ENCODE results near the gene RTCB. TPM values are rescaled to one million over a fixed set of nuclear protein-coding genes. Genes with fewer than 3 reads are reported as not detected.

Gene RTCB
- total RNA-seq (2014; rRNA removed; shearing (Covaris generic)): 86.6 and 101 TPM in 2 replicates
- 77.3 and 84.6 TPM in 2 replicates for polyA plus RNA-seq (2015; cell fraction: cytosol; rRNA removed)
- 104 and 110 TPM in 2 replicates for polyA plus RNA-seq (2015; cell fraction: nucleus; rRNA removed)

DNA sequence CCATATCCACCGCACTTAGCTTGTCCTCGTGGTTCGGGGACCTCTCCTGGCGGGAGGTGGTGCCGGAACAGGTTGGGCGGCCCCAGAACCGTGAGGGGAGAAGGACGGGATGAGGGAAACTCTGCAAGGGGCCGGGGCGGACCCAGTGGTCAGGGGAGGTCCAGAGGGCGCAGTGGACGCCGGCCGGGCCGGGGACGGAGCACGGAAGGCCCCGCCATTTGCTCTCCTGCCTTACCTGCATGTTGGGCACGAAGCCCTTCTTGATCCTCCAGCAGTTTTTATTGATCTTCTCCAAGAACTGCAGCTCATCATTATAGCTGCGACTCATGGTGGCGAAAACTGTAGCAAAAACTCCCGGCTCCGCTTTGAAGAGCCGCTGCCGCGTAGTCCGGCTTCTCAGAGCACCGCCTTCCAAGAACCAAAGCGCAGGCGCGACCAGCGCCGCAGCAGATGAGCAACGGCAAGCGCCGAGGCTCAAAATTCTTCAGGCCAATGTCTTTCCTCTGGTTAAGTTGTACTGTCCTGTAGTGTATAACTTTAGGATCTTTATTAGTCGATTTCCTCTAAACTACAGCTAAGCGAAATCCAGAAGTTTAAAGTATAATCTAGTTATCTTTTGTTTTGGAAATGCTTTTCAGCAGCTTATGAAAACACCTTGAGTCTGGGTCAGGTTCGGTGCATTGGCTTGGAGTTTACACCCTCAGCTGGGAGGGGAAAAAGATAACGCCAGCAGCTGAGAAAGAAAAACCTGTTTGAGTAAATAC lies at the start of gene RTCB:
Gene RTCB, minus strand, starts transcription at position 419 of the 764 bp plus-strand sequence. Its CDS starts 91 bp downstream, at position 328.
- DNase-seq (ENCODE audit: low read depth): peak; percentile 82

GRCh38 chr22:32457031-32457430 lies 45.0 kb upstream of the RTCB start:
- DNase-seq (ENCODE audit: low read depth): peak; percentile 53

DNA sequence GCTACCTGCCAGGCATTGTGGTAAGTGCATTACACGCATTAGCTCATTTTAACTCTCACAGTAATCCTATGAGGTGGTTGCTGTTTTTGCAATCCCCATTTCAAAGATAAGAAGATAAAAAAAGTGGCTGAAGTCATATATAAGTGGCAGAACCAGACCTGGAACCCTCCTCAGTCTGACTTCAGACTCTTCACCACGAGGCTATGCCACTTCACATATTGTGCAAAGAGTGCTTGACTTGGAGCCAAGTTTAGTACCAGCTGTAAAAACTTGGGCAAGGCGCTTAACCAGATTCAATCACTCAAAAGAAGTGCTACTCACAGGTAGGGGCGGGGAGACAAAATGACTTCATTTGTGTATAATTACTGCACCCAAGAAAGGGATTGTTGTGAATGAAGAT lies 36.9 kb upstream of the RTCB start:
- no peak for DNase-seq (ENCODE audit: low read depth)

GRCh38 chr22:32446321-32446720 lies 34.3 kb upstream of the RTCB start:
- peak; percentile 44 for DNase-seq (ENCODE audit: low read depth)

- DNase-seq (ENCODE audit: low read depth): peak; percentile 33
These were observed 32.0 kb upstream of the RTCB start for GRCh38 chr22:32444068-32444467.

GRCh38 chr22:32430352-32430751 lies 18.3 kb upstream of the RTCB start:
- no peak for DNase-seq (ENCODE audit: low read depth)

- no peak for DNase-seq (ENCODE audit: low read depth)
These were observed 14.8 kb upstream of the RTCB start for GRCh38 chr22:32426881-32427280.

DNA sequence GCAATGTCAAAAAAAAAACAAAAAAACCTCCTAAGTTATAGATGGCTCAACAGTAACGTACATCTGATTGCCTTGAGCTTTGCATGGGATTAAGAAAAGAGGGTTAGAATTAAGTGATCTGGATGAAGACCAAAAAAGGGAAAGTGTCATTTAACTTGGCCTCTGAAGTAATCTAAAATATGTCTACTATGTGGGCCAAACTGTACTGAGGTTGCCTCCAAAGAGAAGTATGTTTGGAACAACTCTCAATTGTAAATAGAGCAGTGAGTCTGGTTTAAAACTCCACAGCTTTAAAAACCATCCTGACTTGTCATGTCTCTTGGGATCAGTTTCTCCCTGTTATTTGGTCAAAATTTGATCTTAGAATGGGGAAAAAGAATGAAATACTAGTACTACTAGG lies 11.6 kb upstream of the RTCB start:
- no peak for DNase-seq (ENCODE audit: low read depth)

GRCh38 chr22:32422062-32422461 lies 10.0 kb upstream of the RTCB start:
- no peak for DNase-seq (ENCODE audit: low read depth)

GRCh38 chr22:32421484-32421883 lies 9.4 kb upstream of the RTCB start:
- DNase-seq (ENCODE audit: low read depth): no peak

- DNase-seq (ENCODE audit: low read depth): no peak
These were observed 5.9 kb upstream of the RTCB start for GRCh38 chr22:32417906-32418305.

DNA sequence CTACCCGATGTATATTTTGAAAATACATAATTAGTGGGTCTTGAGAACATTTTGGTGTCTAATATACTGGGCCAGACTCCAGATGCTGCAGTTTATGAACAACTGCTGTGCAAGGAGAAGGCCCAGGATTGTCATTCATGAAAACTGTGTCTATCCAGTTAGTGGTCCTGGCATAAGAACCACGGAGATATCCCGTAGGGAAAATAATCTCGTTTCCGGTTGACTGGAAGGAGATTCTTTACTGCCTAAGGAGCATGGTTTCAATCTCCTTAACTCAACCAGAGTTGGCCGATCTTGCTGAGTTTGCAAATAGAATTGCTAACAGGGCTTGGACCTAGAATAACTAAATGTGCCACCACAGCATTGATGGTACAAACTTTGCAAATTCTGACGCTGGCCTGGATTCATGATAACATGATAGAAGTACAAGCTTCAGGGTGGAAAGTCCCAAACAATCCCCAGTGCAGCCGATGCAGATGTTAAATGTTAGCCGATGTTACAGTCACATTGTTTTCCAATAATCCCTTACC lies 4.6 kb upstream of the RTCB start:
- no peak for DNase-seq (ENCODE audit: low read depth)

DNA sequence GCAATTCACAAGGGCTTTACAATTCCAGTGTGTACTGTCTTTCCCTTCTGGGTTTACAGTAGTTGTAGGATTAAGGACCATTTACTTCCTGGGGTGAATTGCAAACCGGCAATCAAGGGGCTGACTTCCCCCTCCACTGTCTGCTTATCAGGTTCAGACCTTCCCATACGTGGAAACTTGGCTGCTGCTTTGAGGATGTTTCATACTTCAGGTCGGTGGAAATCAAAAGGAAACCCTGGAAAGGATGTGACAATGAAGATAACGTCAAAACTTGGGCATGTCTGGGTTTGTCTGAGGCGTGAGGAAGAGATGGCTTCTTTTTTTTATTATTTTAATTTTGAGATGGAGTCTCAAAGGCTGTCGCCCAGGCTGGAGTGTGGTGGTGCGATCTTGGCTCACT lies 2.1 kb upstream of the RTCB start:
- DNase-seq (ENCODE audit: low read depth): no peak

DNA sequence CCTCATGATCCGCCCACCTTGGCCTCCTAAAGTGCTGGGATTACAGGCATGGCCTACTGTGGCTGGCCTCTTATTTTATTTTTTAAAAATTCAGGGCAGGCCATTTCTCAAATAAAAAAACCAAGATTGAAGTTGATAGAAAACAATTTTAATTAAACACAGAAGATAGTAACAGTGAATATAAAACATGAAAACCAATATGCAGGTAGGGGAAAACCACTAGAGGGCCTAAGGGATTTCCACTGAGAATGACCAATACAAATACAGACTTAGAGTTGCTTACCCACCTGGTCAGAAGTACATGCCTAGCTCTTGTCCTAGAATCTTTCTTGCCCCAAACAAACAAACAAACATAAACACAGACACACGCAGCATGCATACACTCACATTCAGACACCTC lies 1.7 kb upstream of the RTCB start:
- no peak for DNase-seq (ENCODE audit: low read depth)

DNA sequence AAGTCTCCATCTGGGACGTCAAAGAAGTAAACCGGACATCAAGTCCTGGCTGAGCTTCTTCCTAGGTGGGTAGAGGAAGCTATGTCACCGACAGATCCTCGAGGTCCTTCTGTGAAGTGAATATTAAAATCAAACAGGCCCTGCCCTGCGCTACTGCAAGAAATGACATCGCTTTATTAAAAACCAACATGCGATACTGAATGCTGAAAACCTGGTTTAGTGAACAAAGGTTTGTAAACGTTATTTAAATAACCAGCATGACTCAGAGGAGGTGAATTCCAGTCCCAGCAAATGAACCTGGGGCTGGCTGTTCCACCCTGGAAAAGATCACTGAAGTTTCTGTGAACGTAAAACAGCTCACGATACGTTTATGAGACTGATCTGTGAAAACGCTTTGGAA lies 645 bp downstream of the RTCB start:
- DNase-seq (ENCODE audit: low read depth): no peak

- DNase-seq (ENCODE audit: low read depth): peak; percentile 2
These were observed 1.6 kb downstream of the RTCB start for GRCh38 chr22:32410459-32410858.

GRCh38 chr22:32409977-32410376 lies 2.1 kb downstream of the RTCB start:
- DNase-seq (ENCODE audit: low read depth): no peak

GRCh38 chr22:32407936-32408335 lies 4.1 kb downstream of the RTCB start:
- DNase-seq (ENCODE audit: low read depth): no peak

DNA sequence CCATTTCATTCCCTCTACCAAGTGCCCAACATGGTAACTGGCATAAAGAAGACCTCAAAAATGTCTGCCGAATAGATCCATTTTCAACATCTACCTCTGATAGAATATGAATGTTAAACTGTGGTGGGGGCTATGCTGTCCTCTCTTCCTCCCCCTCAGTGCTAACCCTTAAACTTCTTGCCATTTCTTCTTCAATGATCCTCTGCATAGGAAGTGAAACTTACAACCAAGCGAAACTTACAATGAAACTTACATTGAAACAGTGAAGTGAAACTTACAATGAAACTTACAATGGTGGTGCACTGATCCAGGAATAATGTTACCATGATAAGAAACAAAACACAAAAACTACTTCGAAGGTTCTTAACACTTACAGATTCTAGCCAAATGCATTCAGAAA lies 4.7 kb downstream of the RTCB start:
- DNase-seq (ENCODE audit: low read depth): no peak

DNA sequence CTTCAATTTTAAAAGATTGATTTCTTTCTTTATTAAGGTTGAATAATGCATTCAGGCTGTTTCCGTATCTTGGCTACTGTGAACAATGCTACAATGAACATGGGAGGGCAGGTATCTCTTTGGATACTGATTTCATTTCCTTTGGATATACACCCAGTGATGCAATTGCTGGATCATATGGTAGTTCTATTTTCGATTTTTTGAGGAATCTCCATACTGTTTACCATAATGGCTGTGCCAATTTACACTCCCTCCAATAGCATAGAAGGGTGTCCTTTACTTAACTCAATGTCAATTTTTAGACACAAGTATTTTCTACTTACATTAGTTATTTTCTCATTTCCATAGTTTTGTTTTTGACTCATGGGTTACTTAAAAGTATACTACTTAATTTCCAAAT lies 8.0 kb downstream of the RTCB start:
- DNase-seq (ENCODE audit: low read depth): no peak

DNA sequence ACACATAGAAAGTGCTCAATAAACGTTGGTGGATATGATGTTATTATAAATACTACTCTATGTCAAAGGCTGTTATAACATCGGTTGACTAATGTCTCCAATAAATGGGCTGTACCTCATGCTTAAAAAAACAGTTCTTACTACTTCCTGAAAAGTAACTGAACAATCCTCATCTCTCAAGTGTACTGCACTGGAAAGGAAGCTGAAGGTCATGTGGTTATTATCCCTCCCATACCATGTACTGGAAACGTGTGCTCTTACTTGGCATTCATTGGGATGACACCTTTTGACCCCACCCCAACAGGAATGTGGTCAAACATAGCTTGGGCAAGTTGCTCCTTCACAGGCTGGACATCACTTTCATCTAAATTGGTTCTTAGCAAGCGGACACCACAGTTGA lies 10.6 kb downstream of the RTCB start:
- DNase-seq (ENCODE audit: low read depth): no peak

- no peak for DNase-seq (ENCODE audit: low read depth)
These were observed 15.3 kb downstream of the RTCB start for GRCh38 chr22:32396746-32397145.

DNA sequence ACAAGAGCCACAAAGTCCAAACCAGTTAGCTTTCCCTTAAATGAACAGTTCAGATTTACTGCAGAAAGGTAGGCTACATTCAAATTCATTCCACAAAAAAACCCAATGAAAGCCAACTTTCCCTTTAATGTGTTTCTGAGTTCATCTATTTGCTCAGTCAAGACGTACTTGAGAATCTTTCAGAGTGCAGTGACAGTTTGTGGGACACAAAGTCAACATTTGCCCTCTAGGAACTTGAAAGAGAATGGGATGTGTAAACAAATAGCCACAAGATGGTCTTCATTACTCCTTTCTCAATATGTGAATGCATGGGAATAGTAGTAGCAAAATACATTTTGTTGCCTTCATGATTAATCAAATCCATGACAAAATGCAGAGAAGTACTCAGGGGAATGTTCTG lies 15.8 kb downstream of the RTCB start:
- DNase-seq (ENCODE audit: low read depth): no peak

All from HT1080 (cell line).